ENCODE data around the gene EN2.

EN2 gene

GRCh38 chr7:155466814-155467733 lies 9.1 kb downstream of the EN2 start:
- H3K27ac ChIP-seq: no peak overlapping the region
- no peak for TF ChIP-seq CTCF (conservative IDR thresholded peaks at IDR 0.05)

GRCh38 chr7:155467846-155468784 lies 10.2 kb downstream of the EN2 start:
- no peak for TF ChIP-seq CTCF (conservative IDR thresholded peaks at IDR 0.05)
- no peak overlapping the region for H3K27ac ChIP-seq

GRCh38 chr7:155468785-155469148 lies 10.8 kb downstream of the EN2 start:
- no peak for TF ChIP-seq CTCF (conservative IDR thresholded peaks at IDR 0.05)
- no peak overlapping the region for H3K27ac ChIP-seq

GRCh38 chr7:155469311-155470185 lies 11.6 kb downstream of the EN2 start:
- no peak overlapping the region for H3K27ac ChIP-seq
- no peak for TF ChIP-seq CTCF (conservative IDR thresholded peaks at IDR 0.05)

GRCh38 chr7:155470186-155470487 lies 12.2 kb downstream of the EN2 start:
- no peak overlapping the region for H3K27ac ChIP-seq
- TF ChIP-seq CTCF (conservative IDR thresholded peaks at IDR 0.05): no peak

- H3K27ac ChIP-seq: no peak overlapping the region
- TF ChIP-seq CTCF (conservative IDR thresholded peaks at IDR 0.05): no peak
Observed at GRCh38 chr7:155470686-155471638, 13.0 kb downstream of the EN2 start.

Measured in VCaP (cell line).